G401.6 (cell line): ENCODE results near the gene FUT8.

Source experiments
- FAIRE-seq: peaks from 2 replicates; lab custom pipeline; 2012; peaks lifted over from hg19 to GRCh38; lab: Jason Lieb, UNC

The FUT8 gene

DNA sequence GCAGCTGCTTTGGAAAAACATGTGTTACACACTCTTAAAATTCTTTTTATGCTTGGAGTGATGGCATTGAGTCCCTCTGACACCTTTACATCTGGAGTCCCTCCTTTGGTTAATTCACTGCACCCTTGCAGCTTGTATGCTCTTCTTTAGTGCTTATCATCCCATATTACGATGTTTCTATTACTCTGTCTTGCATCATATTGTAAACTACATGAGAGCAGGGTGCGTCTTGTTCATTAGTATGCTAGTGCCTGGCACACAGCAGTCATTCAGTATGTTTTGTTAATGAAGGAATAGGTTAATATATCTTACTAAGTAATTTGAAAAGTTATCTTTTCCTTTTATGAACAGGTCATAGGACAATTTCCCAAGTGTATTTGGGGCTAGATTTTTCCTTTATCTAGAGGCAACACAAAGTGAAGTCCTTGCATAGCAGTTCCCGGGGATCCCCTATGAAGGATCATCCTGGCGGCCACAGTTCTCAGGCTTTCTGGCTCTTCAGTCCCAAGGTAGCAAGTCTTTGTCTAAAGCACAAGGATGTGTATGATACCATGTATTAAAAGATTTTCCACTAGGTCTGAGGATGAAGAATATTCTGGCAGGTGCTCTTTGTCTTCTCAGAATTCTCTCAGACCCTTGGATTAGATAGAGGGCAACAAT is 363.8 kb downstream of the FUT8 start:
- FAIRE-seq = no peak

DNA sequence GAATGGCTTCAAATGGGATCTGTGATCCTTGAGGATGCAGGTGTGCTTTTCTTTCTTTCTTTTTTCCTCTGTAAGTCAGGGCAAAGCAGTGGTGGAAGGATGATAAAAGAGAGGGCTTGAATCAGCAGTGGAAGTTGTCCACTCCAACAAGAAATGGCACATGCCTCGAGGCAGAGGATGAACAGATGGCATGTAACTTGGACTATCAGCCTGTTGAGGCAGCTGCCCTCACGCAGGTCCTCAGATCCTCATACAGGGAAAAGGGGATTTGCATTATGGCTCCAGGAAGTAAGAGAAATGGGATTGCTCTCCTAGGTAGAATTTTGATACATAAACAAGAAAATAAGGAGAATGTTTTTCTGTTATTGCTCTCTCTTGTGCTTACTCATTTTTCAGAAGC is 368.0 kb downstream of the FUT8 start:
- FAIRE-seq = no peak

DNA sequence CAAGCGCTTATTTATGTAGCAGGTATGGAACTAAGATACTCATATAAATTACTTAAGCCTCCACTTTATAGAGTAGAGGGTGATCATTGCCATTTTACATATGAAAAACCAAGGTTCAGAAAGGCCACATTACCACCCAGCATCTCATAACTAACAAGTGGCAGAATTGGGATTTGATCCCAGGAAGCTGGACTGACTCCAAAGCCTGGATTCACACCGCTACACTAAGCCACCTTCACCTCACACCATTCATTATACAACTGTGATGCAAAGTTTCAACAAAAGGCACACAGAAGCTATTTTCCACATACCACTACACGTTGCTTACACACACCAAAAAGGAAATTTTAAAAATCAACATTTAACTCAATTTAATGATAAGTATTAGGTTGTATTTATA is 370.6 kb downstream of the FUT8 start:
- FAIRE-seq = no peak

DNA sequence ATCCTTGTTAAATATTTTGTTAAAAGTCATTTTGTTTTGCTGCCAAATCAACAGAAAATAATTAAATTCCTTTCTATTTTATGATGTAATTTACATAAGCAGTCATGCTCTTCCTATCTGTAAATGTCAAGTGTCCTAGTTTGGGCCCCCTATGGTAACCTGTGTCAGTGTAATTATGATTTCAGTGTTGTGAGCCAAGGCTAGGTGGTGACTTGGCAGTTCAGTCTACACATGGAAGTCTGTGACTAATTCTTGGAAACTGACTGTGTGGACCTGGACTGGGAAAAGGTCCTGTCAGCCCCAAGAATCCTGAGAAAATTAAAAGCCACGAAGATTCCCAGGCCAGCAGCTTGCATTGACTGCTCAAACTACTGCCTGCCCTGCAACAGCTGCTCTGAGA is 371.0 kb downstream of the FUT8 start:
- no peak for FAIRE-seq

DNA sequence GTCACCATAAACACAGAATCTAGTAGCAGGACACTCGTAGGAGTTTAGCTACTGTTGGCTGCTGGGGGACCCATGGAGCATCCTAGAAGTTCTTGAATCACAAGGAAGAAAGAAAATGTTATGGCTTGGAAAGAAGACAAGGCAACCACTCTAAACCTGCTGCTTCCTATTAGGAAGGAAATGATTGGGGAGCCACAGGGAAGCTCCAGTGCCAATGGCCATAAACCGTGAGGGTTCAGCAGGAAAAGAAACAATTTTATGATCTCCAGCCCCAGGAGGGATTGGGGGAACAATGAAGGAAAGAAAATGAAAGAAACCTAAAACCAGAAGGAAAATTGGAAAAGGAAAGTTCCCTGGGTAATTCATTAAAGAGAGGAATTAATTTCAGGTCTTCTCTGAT is 372.0 kb downstream of the FUT8 start:
- FAIRE-seq = no peak

- FAIRE-seq = no peak
Measured at GRCh38 chr14:65787461-65787860, 374.9 kb downstream of the FUT8 start.

- no peak for FAIRE-seq
Measured at GRCh38 chr14:65788876-65789275, 376.3 kb downstream of the FUT8 start.

DNA sequence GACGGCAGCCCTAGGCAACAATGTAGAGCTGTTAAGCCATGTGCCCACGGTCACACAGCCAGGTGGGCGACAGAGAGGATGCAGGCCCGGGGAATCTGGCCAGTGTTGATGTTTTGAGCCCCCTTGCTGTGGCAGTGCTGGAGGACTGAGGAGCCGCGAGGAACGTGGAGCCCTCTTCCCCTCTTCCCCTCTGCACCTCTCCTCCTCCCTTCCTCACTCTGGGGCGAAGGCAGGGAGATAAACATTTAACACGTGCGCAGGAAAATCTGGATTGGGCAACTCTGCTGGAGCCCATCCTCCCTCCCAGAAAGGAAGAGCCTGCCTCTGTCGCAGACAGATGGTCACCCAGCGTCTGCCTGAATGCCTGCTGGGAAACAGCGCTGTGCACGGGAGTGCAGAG is 376.8 kb downstream of the FUT8 start:
- no peak for FAIRE-seq

- FAIRE-seq = no peak
Measured at GRCh38 chr14:65790172-65790815, 377.8 kb downstream of the FUT8 start.

GRCh38 chr14:65791191-65791981 is 378.9 kb downstream of the FUT8 start:
- FAIRE-seq = no peak

GRCh38 chr14:65792208-65792905 is 379.8 kb downstream of the FUT8 start:
- FAIRE-seq = no peak
